Coronary artery (tissue), 2 donors: ENCODE results near the gene PGGT1B.

Source experiments
- DNase-seq: peaks from one replicate; pipeline ENCODE4 v3.0.0-alpha.2; 2017; ENCODE audit warnings: low spot score
- H3K27ac ChIP-seq, 2 donors: fragments of 200-600 bp; sonication (generic); one replicate each; pipeline ENCODE4 v1.5.1; 2016 to 2019
- H3K4me3 ChIP-seq: fragments of 200-600 bp; sonication (generic); 2 replicates; pipeline ENCODE4 v1.5.1; 2016; ENCODE audit warnings: mild to moderate bottlenecking, moderate library complexity
- CTCF ChIP-seq: fragments of 200-600 bp; sonication (generic); IDR thresholded peaks from one replicate; pipeline ENCODE4 v1.5.1; 2019; ENCODE audit warnings: antibody characterized with exemption

PGGT1B gene

DNA sequence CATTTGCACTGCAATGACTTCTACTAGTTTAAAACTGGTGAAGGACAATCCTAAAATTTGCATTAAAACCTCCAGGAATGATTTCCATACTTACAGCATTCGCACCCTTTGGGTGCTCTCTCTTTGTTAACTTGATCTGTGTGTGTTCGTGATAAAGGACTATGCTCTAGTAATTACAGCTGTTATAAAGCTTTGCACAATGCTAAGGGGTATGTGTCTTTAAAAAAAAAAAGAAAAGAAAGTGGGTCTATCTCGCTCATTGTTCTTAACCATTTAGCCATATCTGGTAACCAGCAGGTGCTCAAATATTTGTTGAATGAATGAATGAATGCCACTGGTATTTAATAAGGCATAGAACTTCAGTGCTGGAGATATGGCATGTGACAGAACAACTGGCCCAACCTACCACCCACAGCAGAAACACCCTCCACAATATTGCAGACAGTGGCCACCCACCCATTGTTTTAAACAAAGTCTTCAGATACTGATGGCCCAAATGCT lies 101.7 kb downstream of the PGGT1B start:
- no peak overlapping the region for H3K4me3 ChIP-seq
- H3K27ac ChIP-seq = no peak overlapping the region
- no peak for TF ChIP-seq CTCF
- no peak for DNase-seq
